ENCODE measurements around the gene GCGR. TPM values are rescaled to one million over a fixed set of nuclear protein-coding genes. Genes with fewer than 3 reads are reported as not detected.

Gene GCGR
- total RNA-seq, 1 experiment from 2014 or later, result 1.4 TPM

DNA sequence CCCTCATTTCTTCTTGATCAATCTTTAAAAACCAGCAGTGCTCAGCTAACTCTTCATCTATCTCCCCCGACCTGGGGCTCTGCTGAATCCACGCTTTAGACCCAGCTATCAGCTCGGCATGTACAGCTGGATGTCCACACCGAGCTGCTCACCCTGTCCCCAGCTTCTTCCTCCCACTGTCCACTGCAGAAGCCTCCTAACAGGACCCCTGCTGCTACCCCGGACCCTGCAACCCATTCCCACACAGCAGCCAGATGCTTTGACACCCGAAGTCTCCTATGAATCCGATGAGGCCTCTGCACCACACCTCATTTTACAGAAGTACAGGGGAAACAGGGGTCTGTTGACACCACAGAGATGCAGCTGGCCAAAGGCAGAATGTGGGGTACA lies 13.8 kb downstream of the GCGR start:
- Mint-ChIP-seq H3K4me3 (no peak overlapping the region), H3K27me3 (ENCODE audit: low read depth) (no peaks in the 10 kb centered on the region), H3K36me3 (no peaks in the 10 kb centered on the region), H3K4me1 (no peaks in the 10 kb centered on the region), H3K9me3 (no peaks in the 10 kb centered on the region), H3K27ac (peak overlapping the region; percentile 39)
- TF ChIP-seq RORB (CRISPR knock-in tag; IDR thresholded peaks at IDR 0.05) (no peak), ZNF317 (CRISPR knock-in tag; IDR thresholded peaks at IDR 0.05; ENCODE audit: borderline replicate concordance, low read depth) (no peak), NFE2L1 (CRISPR knock-in tag; IDR thresholded peaks at IDR 0.05) (no peak), ELF4 (CRISPR knock-in tag; IDR thresholded peaks at IDR 0.05; ENCODE audit: low read depth) (no peak), ZNF219 (CRISPR knock-in tag; IDR thresholded peaks at IDR 0.05; ENCODE audit: borderline replicate concordance) (no peak), PRRX2 (CRISPR knock-in tag; IDR thresholded peaks at IDR 0.05) (no peak)
- TF ChIP-seq, protein P1, sequence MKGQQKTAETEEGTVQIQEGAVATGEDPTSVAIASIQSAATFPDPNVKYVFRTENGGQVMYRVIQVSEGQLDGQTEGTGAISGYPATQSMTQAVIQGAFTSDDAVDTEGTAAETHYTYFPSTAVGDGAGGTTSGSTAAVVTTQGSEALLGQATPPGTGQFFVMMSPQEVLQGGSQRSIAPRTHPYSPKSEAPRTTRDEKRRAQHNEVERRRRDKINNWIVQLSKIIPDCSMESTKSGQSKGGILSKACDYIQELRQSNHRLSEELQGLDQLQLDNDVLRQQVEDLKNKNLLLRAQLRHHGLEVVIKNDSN (CRISPR knock-in tag; IDR thresholded peaks at IDR 0.05), result no peak
- TF ChIP-seq, protein P2, sequence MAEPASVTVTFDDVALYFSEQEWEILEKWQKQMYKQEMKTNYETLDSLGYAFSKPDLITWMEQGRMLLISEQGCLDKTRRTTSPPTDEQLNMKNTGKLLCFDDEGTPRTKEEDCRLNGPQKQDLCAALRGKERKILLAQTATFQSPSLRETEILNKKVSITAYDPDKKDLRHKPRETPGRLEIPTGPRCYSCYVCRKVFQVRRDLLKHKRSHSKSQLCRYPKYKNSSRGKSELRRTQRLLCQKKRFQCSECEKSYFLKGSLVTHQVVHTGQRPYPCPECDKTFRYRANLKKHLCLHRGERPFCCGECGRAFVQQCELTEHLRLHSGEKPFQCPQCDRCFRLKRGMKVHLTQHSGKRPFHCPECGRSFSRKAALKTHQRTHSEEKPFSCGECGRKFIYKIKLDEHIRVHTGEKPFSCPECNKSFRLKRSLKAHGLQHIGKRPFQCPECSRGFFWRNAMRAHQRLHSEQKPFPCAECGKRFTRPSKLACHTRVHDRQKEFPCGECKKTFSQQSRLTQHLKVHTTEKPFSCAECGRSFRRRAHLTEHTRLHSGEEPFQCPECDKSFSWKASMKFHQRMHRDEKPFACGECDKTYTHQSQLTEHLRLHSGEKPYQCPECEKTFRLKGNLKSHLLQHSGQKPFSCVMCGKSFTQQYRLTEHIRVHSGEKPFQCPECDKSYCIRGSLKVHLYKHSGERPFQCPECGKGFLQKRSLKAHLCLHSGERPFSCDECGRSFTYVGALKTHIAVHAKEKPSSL (CRISPR knock-in tag; conservative IDR thresholded peaks at IDR 0.05), result no peak
- POLR2A ChIA-PET, result no interaction called here
- ATAC-seq (no peak), DNase-seq (ENCODE audit: low spot score) (no peak)
- CTCF ChIA-PET, result interaction anchor here (0.8 to 1.1 kb wide), 2 partner anchors 9 to 37 kb away, joined by 3 read pairs; no protein-coding TSS in a partner anchor

DNA sequence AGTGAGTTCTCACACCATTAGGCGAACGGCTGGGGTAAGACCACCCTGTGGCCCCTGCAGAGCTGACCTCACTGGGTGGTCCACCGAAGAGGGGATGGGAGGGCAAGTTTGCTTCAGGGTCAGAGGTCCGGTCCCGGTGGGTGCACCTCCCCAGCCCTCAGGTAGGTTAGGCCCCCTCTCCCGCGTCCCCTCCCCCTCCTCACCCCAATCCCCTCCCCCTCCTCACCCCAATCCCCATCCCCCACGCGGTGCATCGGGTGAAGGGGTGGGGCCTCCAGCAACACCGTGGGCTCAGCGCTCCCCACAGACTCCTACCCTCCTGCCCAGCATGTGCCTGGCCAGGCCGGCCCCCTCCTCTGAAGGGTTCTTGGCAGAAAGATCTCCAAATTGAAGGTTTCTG lies 15.8 kb downstream of the GCGR start:
- POLR2A ChIA-PET, result interaction anchor here (0.6 kb wide), 1 partner anchor 11 kb away, joined by 7 read pairs; no protein-coding TSS in a partner anchor
- ATAC-seq (peak; percentile 22; the same call in 1 of the 2 replicates), DNase-seq (ENCODE audit: low spot score) (no peak)
- Mint-ChIP-seq H3K27ac (no peak overlapping the region), H3K4me3 (no peak overlapping the region), H3K9me3 (no peaks in the 10 kb centered on the region), H3K36me3 (no peaks in the 10 kb centered on the region), H3K27me3 (ENCODE audit: low read depth) (no peaks in the 10 kb centered on the region), H3K4me1 (no peaks in the 10 kb centered on the region)
- CTCF ChIA-PET, result interaction anchor here (0.7 to 3.8 kb wide), 4 partner anchors 12 to 84 kb away, joined by 3 to 18 read pairs (median 3); no protein-coding TSS in a partner anchor
- TF ChIP-seq, protein P3, sequence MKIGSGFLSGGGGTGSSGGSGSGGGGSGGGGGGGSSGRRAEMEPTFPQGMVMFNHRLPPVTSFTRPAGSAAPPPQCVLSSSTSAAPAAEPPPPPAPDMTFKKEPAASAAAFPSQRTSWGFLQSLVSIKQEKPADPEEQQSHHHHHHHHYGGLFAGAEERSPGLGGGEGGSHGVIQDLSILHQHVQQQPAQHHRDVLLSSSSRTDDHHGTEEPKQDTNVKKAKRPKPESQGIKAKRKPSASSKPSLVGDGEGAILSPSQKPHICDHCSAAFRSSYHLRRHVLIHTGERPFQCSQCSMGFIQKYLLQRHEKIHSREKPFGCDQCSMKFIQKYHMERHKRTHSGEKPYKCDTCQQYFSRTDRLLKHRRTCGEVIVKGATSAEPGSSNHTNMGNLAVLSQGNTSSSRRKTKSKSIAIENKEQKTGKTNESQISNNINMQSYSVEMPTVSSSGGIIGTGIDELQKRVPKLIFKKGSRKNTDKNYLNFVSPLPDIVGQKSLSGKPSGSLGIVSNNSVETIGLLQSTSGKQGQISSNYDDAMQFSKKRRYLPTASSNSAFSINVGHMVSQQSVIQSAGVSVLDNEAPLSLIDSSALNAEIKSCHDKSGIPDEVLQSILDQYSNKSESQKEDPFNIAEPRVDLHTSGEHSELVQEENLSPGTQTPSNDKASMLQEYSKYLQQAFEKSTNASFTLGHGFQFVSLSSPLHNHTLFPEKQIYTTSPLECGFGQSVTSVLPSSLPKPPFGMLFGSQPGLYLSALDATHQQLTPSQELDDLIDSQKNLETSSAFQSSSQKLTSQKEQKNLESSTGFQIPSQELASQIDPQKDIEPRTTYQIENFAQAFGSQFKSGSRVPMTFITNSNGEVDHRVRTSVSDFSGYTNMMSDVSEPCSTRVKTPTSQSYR (CRISPR knock-in tag; IDR thresholded peaks at IDR 0.05), result no peak
- TF ChIP-seq, protein P4, sequence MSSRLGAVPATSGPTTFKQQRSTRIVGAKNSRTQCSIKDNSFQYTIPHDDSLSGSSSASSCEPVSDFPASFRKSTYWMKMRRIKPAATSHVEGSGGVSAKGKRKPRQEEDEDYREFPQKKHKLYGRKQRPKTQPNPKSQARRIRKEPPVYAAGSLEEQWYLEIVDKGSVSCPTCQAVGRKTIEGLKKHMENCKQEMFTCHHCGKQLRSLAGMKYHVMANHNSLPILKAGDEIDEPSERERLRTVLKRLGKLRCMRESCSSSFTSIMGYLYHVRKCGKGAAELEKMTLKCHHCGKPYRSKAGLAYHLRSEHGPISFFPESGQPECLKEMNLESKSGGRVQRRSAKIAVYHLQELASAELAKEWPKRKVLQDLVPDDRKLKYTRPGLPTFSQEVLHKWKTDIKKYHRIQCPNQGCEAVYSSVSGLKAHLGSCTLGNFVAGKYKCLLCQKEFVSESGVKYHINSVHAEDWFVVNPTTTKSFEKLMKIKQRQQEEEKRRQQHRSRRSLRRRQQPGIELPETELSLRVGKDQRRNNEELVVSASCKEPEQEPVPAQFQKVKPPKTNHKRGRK (CRISPR knock-in tag; IDR thresholded peaks at IDR 0.05; ENCODE audit: borderline replicate concordance), result no peak
- TF ChIP-seq ZNF219 (CRISPR knock-in tag; IDR thresholded peaks at IDR 0.05; ENCODE audit: borderline replicate concordance) (no peak), GTF2I (CRISPR knock-in tag; conservative IDR thresholded peaks at IDR 0.05) (no peak), OVOL2 (CRISPR knock-in tag; IDR thresholded peaks at IDR 0.05; ENCODE audit: borderline replicate concordance) (no peak), ZNF671 (CRISPR knock-in tag; IDR thresholded peaks at IDR 0.05) (no peak), TEAD4 (CRISPR knock-in tag; IDR thresholded peaks at IDR 0.05) (no peak)
- TF ChIP-seq, protein P5, sequence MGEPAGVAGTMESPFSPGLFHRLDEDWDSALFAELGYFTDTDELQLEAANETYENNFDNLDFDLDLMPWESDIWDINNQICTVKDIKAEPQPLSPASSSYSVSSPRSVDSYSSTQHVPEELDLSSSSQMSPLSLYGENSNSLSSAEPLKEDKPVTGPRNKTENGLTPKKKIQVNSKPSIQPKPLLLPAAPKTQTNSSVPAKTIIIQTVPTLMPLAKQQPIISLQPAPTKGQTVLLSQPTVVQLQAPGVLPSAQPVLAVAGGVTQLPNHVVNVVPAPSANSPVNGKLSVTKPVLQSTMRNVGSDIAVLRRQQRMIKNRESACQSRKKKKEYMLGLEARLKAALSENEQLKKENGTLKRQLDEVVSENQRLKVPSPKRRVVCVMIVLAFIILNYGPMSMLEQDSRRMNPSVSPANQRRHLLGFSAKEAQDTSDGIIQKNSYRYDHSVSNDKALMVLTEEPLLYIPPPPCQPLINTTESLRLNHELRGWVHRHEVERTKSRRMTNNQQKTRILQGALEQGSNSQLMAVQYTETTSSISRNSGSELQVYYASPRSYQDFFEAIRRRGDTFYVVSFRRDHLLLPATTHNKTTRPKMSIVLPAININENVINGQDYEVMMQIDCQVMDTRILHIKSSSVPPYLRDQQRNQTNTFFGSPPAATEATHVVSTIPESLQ (CRISPR knock-in tag; IDR thresholded peaks at IDR 0.05), result no peak
- TF ChIP-seq, protein P6, sequence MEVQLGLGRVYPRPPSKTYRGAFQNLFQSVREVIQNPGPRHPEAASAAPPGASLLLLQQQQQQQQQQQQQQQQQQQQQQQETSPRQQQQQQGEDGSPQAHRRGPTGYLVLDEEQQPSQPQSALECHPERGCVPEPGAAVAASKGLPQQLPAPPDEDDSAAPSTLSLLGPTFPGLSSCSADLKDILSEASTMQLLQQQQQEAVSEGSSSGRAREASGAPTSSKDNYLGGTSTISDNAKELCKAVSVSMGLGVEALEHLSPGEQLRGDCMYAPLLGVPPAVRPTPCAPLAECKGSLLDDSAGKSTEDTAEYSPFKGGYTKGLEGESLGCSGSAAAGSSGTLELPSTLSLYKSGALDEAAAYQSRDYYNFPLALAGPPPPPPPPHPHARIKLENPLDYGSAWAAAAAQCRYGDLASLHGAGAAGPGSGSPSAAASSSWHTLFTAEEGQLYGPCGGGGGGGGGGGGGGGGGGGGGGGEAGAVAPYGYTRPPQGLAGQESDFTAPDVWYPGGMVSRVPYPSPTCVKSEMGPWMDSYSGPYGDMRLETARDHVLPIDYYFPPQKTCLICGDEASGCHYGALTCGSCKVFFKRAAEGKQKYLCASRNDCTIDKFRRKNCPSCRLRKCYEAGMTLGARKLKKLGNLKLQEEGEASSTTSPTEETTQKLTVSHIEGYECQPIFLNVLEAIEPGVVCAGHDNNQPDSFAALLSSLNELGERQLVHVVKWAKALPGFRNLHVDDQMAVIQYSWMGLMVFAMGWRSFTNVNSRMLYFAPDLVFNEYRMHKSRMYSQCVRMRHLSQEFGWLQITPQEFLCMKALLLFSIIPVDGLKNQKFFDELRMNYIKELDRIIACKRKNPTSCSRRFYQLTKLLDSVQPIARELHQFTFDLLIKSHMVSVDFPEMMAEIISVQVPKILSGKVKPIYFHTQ (CRISPR knock-in tag; IDR thresholded peaks at IDR 0.05), result no peak
- TF ChIP-seq, protein P7, sequence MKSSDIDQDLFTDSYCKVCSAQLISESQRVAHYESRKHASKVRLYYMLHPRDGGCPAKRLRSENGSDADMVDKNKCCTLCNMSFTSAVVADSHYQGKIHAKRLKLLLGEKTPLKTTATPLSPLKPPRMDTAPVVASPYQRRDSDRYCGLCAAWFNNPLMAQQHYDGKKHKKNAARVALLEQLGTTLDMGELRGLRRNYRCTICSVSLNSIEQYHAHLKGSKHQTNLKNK (CRISPR knock-in tag; IDR thresholded peaks at IDR 0.05), result no peak

Measured in WTC11 (cell line).